Mucosa of rectum (tissue), 2 donors: ENCODE results near the gene GPR183.
A peak's percentile ranks its signal among the peaks of the same experiment; 100 is the strongest.

Source experiments
- H3K27ac ChIP-seq, 2 donors: one replicate each; pipeline ENCODE4 v1.7.0; 2013; ENCODE audit warnings: inconsistent platforms in 2 of 2, low read depth in 2 of 2, low read length in 2 of 2
- H3K27me3 ChIP-seq, 2 donors: one replicate each; pipeline ENCODE4 v1.7.0; 2013; ENCODE audit warnings: low read length in 2 of 2; ENCODE audit not compliant: control insufficient read depth in 2 of 2, insufficient read depth in 2 of 2
- H3K36me3 ChIP-seq, 2 donors: one replicate each; pipeline ENCODE4 v1.7.0; 2013; ENCODE audit warnings: low read length in 2 of 2; ENCODE audit not compliant: control insufficient read depth in 2 of 2, insufficient read depth in 2 of 2
- H3K4me1 ChIP-seq, 2 donors: one replicate each; pipeline ENCODE4 v1.7.0; 2013; ENCODE audit warnings: low read length in 2 of 2, mild to moderate bottlenecking in 1 of 2; ENCODE audit not compliant: control insufficient read depth in 2 of 2, insufficient read depth in 2 of 2
- H3K4me3 ChIP-seq, 2 donors: one replicate each; pipeline ENCODE4 v1.7.0; 2013; ENCODE audit warnings: low read length in 2 of 2
- H3K9ac ChIP-seq, 2 donors: one replicate each; pipeline ENCODE4 v1.7.0; 2013; ENCODE audit warnings: low read length in 2 of 2, low read depth in 1 of 2, mild to moderate bottlenecking in 1 of 2
- H3K9me3 ChIP-seq, 2 donors: one replicate each; pipeline ENCODE4 v1.7.0; 2013; ENCODE audit warnings: low read length in 2 of 2; ENCODE audit not compliant: control insufficient read depth in 2 of 2
- donor health status: healthy.
- donor health status: Normal muscosa, but diverticular disease.

The GPR183 gene

GRCh38 chr13:99276706-99277105 is 30.5 kb downstream of the GPR183 start:
- Histone ChIP-seq H3K27me3 (no peaks in the 10 kb centered on the region), H3K4me1 (peaks cover 10 to 21% of the 10 kb centered on the region in 2 donors), H3K4me3 (no peak overlapping the region), H3K36me3 (peaks cover 0 to 4% of the 10 kb centered on the region in 2 donors), H3K9ac (no peak overlapping the region), H3K9me3 (no peaks in the 10 kb centered on the region), H3K27ac (no peak overlapping the region)

GRCh38 chr13:99275093-99275469 is 32.1 kb downstream of the GPR183 start:
- Histone ChIP-seq H3K9ac (no peak overlapping the region), H3K36me3 (peaks cover 0 to 4% of the 10 kb centered on the region in 2 donors), H3K27me3 (no peaks in the 10 kb centered on the region), H3K27ac (no peak overlapping the region), H3K4me3 (no peak overlapping the region), H3K9me3 (no peaks in the 10 kb centered on the region), H3K4me1 (peaks cover 3 to 9% of the 10 kb centered on the region in 2 donors)

- Histone ChIP-seq H3K27ac (no peak overlapping the region), H3K4me1 (no peaks in the 10 kb centered on the region), H3K4me3 (no peak overlapping the region), H3K27me3 (no peaks in the 10 kb centered on the region), H3K9me3 (no peaks in the 10 kb centered on the region), H3K36me3 (peaks cover 0 to 4% of the 10 kb centered on the region in 2 donors), H3K9ac (no peak overlapping the region)
These were observed 34.1 kb downstream of the GPR183 start for GRCh38 chr13:99273128-99273527.

- Histone ChIP-seq H3K27ac (no peak overlapping the region), H3K4me1 (no peaks in the 10 kb centered on the region), H3K9ac (no peak overlapping the region), H3K27me3 (no peaks in the 10 kb centered on the region), H3K9me3 (no peaks in the 10 kb centered on the region), H3K4me3 (no peak overlapping the region), H3K36me3 (peaks cover 0 to 9% of the 10 kb centered on the region in 2 donors)
These were observed 34.7 kb downstream of the GPR183 start for GRCh38 chr13:99272481-99272880.

- no peak overlapping the region for H3K4me3 ChIP-seq
- H3K9me3 ChIP-seq, result no peaks in the 10 kb centered on the region
- peak overlapping the region in 1 of 2 donors; percentile 44 for H3K27ac ChIP-seq
- no peak overlapping the region for H3K9ac ChIP-seq
- no peaks in the 10 kb centered on the region for H3K4me1 ChIP-seq
- H3K36me3 ChIP-seq, result peaks cover 0 to 12% of the 10 kb centered on the region in 2 donors
- no peaks in the 10 kb centered on the region for H3K27me3 ChIP-seq
These were observed 36.0 kb downstream of the GPR183 start for GRCh38 chr13:99271249-99271648.

- Histone ChIP-seq H3K9me3 (no peaks in the 10 kb centered on the region), H3K36me3 (peaks cover 1 to 9% of the 10 kb centered on the region in 2 donors), H3K27ac (peak overlapping the region; percentile 5 to 44), H3K27me3 (no peaks in the 10 kb centered on the region), H3K4me3 (no peak overlapping the region), H3K4me1 (no peaks in the 10 kb centered on the region), H3K9ac (no peak overlapping the region)
These were observed 36.7 kb downstream of the GPR183 start for GRCh38 chr13:99270518-99270917.

- Histone ChIP-seq H3K9me3 (no peaks in the 10 kb centered on the region), H3K4me1 (no peaks in the 10 kb centered on the region), H3K36me3 (peaks cover 3 to 9% of the 10 kb centered on the region in 2 donors), H3K4me3 (no peak overlapping the region), H3K27ac (peak overlapping the region in 1 of 2 donors; percentile 16), H3K9ac (no peak overlapping the region), H3K27me3 (no peaks in the 10 kb centered on the region)
These were observed 37.5 kb downstream of the GPR183 start for GRCh38 chr13:99269627-99270241.

GRCh38 chr13:99268822-99269221 is 38.4 kb downstream of the GPR183 start:
- Histone ChIP-seq H3K4me3 (no peak overlapping the region), H3K27me3 (no peaks in the 10 kb centered on the region), H3K36me3 (peaks cover 3 to 16% of the 10 kb centered on the region in 2 donors), H3K27ac (no peak overlapping the region), H3K9me3 (no peaks in the 10 kb centered on the region), H3K9ac (no peak overlapping the region), H3K4me1 (peaks cover 0 to 4% of the 10 kb centered on the region in 2 donors)

- Histone ChIP-seq H3K9me3 (no peaks in the 10 kb centered on the region), H3K9ac (no peak overlapping the region), H3K36me3 (peaks cover 3 to 16% of the 10 kb centered on the region in 2 donors), H3K27ac (no peak overlapping the region), H3K27me3 (no peaks in the 10 kb centered on the region), H3K4me1 (peaks cover 0 to 4% of the 10 kb centered on the region in 2 donors), H3K4me3 (no peak overlapping the region)
These were observed 39.3 kb downstream of the GPR183 start for GRCh38 chr13:99267927-99268326.

- Histone ChIP-seq H3K4me3 (no peak overlapping the region), H3K9me3 (no peaks in the 10 kb centered on the region), H3K27ac (no peak overlapping the region), H3K9ac (no peak overlapping the region), H3K4me1 (peaks cover 0 to 6% of the 10 kb centered on the region in 2 donors), H3K27me3 (no peaks in the 10 kb centered on the region), H3K36me3 (peaks cover 3 to 16% of the 10 kb centered on the region in 2 donors)
These were observed 40.4 kb downstream of the GPR183 start for GRCh38 chr13:99266827-99267226.
